ENCODE results near the gene MAT2A.

- TF ChIP-seq MEF2A (IDR thresholded peaks at IDR 0.05; ENCODE audit: insufficient read depth, low read depth, low read length), result no peak
- TF ChIP-seq CTCF (IDR thresholded peaks at IDR 0.05 in 2 of 3, conservative IDR thresholded peaks at IDR 0.05 in 1 of 3; ENCODE audit: control insufficient read depth in 2 of 3, extremely low read depth in 1 of 3, insufficient read depth in 1 of 3, low read depth in 3 of 3, low read length in 3 of 3), result no peak
- no peak for TF ChIP-seq RAD21 (IDR thresholded peaks at IDR 0.05; ENCODE audit: insufficient read depth, low read depth, low read length)
- TF ChIP-seq TCF7 (IDR thresholded peaks at IDR 0.05; ENCODE audit: borderline replicate concordance), result no peak
- no peak for TF ChIP-seq YY1 (IDR thresholded peaks at IDR 0.05; ENCODE audit: low read depth, low read length)
- no peak for TF ChIP-seq HDGF (IDR thresholded peaks at IDR 0.05)
- no peak for TF ChIP-seq ASH2L (IDR thresholded peaks at IDR 0.05; ENCODE audit: borderline replicate concordance, low read depth)
- no peak for TF ChIP-seq CBX5 (IDR thresholded peaks at IDR 0.05; ENCODE audit: low read depth)
- TF ChIP-seq SIN3A (IDR thresholded peaks at IDR 0.05; ENCODE audit: low read depth, low read length), result no peak
- no peak for TF ChIP-seq CHD1 (IDR thresholded peaks at IDR 0.05; ENCODE audit: low read depth, low read length)
- no peak for TF ChIP-seq POLR2AphosphoS5 (IDR thresholded peaks at IDR 0.05; ENCODE audit: low read length)
- no peak for TF ChIP-seq SUZ12 (IDR thresholded peaks at IDR 0.05; ENCODE audit: unreplicated experiment)
- TF ChIP-seq EP300 (IDR thresholded peaks at IDR 0.05; ENCODE audit: borderline replicate concordance in 1 of 2, control insufficient read depth in 1 of 2, low read depth in 2 of 2, low read length in 2 of 2), result no peak
Measured at GRCh38 chr2:85566265-85566664, 27.3 kb downstream of the MAT2A start.
